IPS DF 4.7 (cell line): ENCODE results near the gene GRAMD1B.
A peak's percentile ranks its signal among the peaks of the same experiment; 100 is the strongest.
"Not testable (repeated sequence)": the region's sequence is repeated elsewhere in the genome, so short reads cannot be mapped to it uniquely, and the experiment has no call there.

Experiments
- DNase-seq: peaks from one replicate; pipeline ENCODE4 v3.0.0-alpha.2; 2013; ENCODE audit warnings: low spot score; ENCODE audit errors: extremely low read depth

GRAMD1B gene

DNA sequence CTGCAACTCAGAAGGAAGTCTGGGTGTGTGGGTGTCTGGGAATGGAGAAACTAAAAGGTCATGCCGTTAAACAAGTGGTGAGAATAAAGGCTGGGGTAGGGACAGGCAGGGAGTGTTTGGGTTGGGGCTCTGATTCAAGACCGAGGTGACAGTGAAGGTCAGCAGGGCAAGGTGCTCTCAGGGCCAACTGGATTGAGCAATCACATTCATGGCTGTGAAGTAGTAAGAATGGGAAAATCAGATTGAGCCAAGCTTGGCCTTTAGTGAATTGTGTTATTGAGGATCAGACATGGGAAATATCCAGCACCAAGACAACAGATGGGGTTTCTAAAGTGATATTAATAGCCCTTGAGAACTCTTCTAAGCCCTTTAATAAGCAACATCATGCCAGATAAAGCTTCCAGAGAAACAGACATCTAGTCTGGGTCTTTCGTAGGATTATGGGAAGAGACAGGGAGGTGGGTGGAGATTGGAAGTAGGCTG lies 200.1 kb downstream of the GRAMD1B start:
- no peak for DNase-seq

DNA sequence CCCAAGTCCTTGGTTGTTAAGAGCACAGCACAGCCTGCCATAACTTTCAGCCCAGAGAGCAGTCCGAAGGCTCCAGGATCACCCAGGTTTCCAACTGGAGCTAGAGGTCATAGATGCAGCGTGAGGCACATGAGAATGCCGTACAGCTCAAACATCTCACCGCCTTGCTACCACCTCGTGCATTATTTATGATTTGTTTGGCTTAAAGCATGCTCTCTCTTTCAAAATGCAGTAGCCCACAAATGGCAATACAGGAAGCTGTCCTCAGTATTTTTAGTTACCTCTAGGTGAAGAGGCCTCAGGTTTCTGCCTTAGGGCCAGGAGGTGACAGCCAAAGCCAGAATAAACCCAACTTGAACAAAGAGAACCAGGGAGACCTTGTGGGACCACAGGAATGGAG lies 210.0 kb downstream of the GRAMD1B start:
- no peak for DNase-seq

DNA sequence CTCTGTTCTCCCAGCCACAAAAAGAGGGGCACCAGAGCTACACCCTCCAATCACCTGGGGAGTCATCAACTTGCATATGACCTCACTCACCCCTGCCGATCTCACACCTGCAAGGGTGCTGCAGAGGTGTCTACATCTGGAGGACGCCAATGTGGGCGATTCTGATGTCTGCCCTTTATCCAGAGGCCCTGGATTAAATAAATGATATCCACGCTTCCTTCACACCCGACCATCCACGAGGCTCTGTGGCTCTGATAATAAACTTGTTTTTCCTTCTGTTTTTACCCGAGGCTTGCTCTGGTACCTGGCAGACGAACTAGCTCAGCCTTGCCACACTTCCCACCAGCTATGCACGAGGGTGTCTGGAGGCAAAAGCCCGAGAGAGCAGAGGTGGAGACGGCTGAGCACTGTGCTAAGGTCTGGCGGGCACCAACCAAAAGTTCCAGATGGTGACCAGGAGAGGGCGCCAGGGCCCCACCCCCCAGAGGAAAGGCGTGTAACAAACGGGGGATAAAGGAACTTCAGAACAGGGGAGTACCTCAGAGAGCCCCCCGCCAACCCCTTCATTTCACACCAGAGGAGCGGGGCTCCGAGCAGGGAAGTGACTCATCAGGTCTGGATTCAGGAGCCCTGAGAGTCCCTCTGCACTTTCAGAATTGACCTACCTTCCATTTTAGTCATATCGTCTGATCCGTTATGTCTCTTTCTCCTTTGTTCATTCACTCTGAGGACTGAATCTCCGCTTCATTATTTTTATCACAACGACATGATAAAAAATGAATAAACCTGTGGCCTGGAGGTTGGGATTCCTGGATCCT lies 210.8 kb downstream of the GRAMD1B start:
- DNase-seq, result peak; percentile 62

DNA sequence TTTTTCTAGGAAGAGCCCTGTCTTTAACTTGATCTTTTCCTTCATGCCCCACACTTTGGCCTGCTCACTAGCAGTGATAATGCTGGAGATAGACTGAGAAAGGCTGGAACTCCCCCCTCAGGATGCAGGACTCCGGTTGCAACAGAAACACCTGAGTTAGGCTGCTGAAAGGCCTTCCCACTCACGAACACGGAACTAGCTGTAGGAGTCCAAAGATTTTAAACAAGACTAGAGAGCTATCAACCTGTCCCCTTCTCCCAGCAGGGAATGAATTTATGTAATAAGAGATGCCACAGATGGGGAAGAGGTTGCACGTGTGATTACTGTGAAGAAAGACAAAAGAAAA lies 211.4 kb downstream of the GRAMD1B start:
- DNase-seq, result no peak

DNA sequence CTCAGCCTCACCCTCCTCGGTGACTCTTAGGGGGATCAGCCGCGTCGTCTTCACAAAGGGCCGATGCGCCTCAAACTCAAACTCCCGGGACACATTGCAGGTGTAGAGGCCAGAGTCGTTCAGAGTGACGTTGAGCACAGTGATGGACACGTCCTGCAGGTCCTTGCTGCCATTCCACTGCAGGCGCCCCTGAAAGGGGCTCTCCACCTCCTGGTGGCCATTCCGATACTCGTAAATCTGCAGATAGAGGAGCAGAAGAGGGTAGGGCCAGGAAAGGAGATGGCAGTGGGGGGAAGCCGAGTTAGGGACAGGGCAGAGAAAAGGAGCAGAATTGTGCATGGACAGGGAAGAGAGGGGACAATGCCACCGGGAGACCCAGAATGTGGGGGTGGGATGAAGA lies 212.4 kb downstream of the GRAMD1B start:
- no peak for DNase-seq

DNA sequence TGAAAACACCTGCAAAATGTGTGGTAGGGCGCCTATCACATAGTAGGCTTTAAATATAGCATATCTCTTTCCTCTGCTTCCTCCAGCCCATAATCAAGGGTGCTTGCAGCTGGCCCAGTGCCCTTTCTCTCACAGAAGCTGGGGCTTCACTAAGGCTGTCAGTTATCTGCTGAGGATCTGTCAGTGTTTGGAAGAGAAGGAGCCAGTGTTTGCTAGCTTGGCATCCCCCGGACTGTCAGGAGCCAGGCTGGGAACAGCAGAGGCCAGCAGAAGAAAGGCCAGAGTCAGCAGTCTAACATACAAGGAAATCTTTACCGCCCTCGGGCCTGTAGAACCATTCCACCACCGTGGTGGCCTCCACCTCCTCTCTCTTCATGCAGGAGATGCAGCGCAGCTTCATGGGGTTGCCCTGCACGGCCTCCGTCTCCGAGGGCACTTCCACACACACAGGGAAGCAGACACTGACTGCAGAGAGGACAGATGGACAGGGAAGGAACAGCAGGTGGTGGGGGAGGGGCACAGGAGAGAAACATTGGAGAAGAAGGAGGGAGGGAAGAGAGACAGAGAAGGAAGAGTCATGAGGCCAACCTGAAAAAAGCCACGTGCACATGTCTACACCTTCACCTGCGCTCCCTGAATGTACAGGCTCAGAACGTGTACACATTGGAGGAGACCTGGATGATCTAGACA lies 215.4 kb downstream of the GRAMD1B start:
- no peak for DNase-seq

DNA sequence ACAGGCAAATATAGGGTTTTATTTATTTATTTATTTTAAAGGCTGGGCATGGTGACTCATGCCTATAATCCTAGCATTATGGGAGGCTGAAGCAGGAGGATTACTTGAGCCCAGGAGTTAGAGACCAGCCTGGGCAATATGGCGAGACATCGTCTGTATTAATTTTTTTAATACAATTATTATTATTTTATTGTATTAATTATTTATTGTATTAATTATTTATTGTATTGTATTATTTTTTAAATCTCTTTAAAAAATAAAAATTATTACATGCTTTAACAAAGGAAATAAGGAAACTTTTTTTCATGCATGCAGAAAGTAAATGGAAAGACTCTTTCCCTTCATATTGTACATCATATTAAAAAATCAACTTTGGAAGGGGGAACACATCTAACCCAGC lies 220.8 kb downstream of the GRAMD1B start:
- DNase-seq, result no peak

DNA sequence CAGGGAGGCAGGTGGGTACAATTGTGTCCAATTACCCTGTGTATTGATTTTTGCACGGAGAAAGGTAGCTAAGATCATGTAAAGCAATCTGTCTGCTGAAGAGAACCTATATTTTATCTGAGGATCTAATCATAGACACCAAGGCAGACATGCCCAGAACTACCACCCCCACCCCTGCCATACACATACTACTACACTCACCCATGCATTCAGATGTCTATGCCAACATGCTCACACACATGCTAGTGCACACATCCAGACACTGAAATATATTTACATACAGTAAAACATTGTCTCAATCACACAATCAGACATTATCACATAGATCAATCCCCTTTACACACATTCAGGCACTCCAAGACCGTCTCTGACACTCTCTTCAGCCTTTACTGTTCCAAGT lies 222.5 kb downstream of the GRAMD1B start:
- no peak for DNase-seq

DNA sequence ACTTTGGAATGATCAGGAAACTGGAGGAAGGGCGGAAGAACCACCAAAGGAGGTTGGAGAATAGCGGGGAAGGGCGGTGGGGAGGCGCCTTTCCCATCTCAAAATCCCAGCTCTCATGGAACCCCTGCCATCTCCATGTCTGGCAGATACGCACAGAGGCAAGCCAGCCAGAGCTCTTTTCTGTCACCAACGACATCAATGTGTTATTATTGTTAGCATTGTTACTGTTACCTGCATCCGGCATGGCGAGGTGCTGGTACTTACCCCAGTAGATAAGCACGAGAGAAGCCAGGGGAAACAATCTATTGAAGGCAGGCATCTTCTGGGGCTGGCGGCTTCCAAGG lies 223.4 kb downstream of the GRAMD1B start:
- DNase-seq, result no peak

DNA sequence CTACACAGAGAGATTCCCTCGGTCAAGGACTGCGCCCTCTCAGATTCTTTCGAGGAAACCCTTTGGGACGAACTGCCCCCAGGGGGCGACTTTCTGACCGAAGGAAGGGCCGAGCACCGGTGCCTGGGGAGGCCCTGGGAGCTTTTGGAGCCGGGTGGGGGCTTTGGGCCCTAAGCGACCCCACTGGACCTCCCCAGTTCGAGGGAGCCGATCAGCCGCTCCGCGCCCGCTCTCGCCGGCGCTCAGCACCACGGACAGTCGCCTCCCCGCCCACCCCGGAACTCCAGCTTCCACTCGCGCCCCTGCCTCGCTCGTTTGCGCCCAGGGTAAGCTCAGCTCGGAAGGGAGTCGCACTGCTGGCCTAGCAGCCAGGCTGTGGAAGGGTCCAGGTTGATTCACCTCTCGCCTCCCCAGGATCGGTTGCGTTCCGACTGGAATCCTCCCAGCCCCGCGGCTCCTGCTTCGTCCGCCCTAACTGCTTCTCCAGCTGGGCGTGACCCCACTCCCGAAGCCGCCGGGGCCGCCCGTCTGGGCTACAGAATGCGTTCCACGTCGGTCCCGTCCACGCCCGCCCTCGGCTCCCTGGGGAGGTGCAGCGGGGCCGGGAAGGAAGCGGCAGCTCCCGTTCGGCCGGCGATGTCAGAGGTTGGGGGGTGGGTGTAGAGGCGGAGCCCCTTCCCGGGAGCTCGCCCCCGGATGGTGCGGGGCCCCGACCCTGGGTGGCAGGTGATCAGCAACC lies 223.9 kb downstream of the GRAMD1B start:
- DNase-seq, result no peak

DNA sequence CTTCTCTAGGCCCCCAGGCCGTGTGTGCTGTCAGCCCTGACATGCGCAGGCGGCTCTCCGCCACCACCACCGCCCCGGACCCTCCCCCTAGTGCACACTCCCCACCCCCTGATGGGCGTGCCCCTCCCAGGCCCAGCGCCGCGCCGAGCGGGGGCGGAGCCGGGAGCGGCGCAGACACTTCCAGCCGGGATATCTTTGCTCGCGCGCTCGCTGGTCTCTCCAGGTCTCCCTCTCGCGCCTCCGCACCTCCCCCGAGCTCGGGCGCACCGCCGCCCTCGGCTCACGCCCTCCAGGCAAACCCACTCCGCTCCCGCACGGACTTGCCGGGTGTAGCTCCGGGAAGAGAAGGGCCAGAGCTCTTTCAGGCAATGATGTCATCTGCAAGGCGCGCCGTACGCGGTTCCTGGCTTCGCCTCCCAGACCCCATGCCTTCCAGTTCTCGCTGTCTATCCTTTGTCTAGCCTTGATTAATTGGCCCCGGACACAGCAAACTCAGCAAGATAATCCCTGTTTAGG lies 224.6 kb downstream of the GRAMD1B start, which contains the start of gene SCN3B:
SCN3B (minus strand) TSS at position 59 of the 516 bp plus-strand sequence. CDS start 823 bp downstream, outside the sequence.
- no peak for DNase-seq

DNA sequence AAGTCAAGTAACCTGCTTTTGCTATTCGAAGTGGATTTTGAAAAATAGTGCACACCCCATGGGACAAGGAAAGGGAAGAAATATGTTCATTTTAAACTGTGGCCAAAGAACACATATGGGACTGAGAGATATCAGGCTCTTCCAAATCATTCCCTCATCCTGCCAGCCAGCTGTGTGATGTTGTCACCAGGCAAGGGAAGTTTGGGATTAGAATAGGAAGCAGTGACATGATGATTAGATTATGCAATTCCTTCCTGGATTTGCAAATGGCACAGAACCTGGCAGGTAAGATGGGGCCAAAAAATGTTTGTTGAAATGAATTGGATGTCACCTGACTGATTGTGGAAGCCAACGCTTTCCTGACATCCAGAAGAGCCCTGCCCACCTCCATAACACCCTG lies 229.2 kb downstream of the GRAMD1B start:
- no peak for DNase-seq

DNA sequence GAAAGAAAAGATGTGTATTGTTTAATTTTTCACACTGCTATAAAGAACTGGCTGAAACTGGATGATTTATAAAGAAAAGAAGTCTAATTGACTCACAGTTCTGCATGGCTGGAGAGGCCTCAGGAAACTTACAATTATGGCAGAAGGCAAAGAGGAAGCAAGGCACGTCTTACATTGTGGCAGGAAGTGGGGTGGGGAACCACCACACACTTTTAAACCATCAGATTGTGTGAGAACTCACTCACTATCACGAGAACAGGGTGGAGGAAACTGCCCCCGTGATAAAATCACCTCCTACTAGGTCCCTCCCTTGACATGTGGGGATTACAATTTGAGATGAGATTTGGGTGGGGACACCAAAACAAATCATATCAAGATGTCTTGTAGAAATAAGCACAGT lies 229.9 kb downstream of the GRAMD1B start:
- DNase-seq, result not testable (repeated sequence)

DNA sequence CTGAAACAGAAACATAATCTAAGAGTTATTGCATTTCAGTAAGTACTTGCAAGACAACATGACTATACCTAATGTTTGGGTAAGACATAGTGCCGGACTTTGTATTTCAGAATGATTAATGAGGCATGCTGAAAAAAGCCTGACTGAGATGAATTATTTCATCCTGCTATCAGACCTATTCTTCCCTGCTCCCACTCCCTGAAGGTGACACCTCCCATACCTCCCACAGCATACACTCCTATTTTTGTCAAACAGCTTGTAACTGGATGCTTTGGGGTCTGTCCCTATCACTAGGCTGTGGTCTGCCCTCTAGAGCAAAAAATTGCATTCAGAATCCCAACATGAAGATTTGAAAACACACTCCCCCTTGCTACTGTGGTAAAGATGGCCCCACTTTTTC lies 235.2 kb downstream of the GRAMD1B start:
- DNase-seq, result no peak

DNA sequence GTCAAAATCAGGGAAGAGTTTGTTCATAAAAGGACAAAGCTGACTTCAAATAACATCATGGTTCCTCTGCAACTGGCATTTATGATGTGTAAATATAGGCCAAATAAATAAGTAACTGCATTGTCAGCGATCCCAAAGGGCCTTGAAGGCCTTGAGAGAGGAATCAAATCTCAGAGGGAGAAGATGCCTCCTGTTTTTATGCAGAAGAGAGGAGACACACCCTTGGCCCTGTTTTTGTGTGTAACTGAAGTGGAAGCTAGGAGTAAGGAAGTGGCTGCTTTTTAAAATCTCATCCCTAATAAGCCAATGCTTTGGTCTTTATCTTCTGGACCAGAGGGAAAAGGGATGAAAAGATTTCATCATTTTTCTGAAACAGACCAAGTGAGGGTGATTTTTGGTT lies 240.0 kb downstream of the GRAMD1B start:
- DNase-seq, result no peak

DNA sequence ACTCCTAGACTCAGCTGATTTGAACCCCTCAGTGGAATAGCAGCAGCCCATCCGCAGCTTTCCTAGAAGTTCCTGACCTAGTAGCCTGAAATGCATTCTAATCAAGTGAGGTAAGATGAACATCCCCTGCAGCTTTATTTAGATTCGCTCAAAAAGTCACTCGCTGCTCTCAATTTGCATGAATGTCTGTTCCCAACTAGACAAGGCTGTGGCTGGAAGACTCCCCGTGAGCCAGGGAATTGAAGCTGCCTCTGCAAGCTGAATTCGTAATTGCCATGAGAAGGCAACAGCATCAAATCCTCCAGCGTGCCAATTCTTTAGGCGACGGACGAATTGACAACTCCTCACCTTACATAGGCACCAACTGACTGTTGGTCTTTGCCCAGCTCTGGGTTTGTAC lies 241.5 kb downstream of the GRAMD1B start:
- no peak for DNase-seq

DNA sequence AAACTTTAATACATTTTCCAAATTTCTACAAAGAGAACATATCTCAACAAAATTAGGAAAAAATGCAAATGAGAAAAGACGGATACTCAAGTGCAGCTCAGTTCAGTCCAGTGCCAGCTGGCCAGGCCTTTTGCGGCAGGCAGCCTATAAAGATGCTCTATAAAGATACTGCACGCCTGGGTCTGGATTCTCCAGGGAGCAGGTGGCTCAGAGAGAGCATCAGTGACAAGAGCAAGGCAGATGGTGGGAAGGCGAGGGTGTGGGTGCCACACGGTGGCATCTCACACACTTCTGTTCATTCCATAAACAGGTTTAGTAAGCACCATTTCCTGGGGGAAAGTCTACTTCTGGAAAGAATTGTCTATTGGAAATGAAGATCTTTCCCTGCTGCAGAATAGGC lies 242.5 kb downstream of the GRAMD1B start:
- DNase-seq, result no peak

DNA sequence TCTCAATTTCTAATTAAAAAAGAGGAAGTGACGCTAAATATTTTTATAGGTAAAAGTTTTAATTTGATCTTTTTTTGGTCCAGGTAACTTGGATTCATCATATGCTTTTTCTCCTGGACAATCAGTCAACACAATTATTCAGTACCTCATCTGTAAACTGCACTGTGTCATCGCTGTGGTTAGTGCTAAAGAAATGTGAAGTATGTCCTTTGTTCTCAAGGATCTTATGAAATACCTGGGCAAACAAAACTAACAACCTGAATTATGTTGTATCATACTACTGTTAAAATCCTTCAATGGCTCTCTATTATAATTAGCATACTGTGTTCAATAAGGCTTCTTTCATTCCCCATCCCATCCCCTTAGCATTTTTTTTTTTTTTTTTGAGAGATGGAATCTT lies 244.2 kb downstream of the GRAMD1B start:
- DNase-seq, result no peak
